Mesendoderm (in vitro differentiated cells): Measurements from ENCODE around the gene SLMAP.
"Not testable (repeated sequence)": the region's sequence is repeated elsewhere in the genome, so short reads cannot be mapped to it uniquely, and the experiment has no call there.

Experiments
- DNase-seq: peaks from one replicate; pipeline ENCODE4 v3.0.0; 2013
- H2AK5ac ChIP-seq: 2 replicates; pipeline ENCODE4 v1.6.1; 2013; ENCODE audit warnings: low read length, inconsistent platforms
- H2BK120ac ChIP-seq: 2 replicates; pipeline ENCODE4 v1.6.1; 2013; ENCODE audit warnings: low read depth, mild to moderate bottlenecking, low read length, moderate library complexity, mixed read lengths
- H2BK15ac ChIP-seq: replicated peaks from 2 replicates; pipeline ENCODE4 v1.6.1; 2013; ENCODE audit warnings: low read depth, mild to moderate bottlenecking, moderate library complexity
- H2BK5ac ChIP-seq: 2 replicates; pipeline ENCODE4 v1.6.1; 2013; ENCODE audit warnings: low read length, inconsistent platforms
- H3K18ac ChIP-seq: 2 replicates; pipeline ENCODE4 v1.6.1; 2013; ENCODE audit warnings: mild to moderate bottlenecking, low read length, mixed read lengths
- H3K23ac ChIP-seq: one replicate; pipeline ENCODE4 v1.6.1; 2013; ENCODE audit warnings: low read length
- H3K27ac ChIP-seq: 2 replicates; pipeline ENCODE4 v1.5.1; 2013; ENCODE audit warnings: low read depth, mild to moderate bottlenecking, inconsistent platforms, low read length, moderate library complexity
- H3K27me3 ChIP-seq: 2 replicates; pipeline ENCODE4 v1.6.1; 2013; ENCODE audit warnings: low read length, control low read depth, mild to moderate bottlenecking, inconsistent platforms; ENCODE audit not compliant: insufficient read depth, poor library complexity
- H3K36me3 ChIP-seq: 2 replicates; pipeline ENCODE4 v1.6.1; 2013; ENCODE audit warnings: low read length, inconsistent platforms; ENCODE audit not compliant: control insufficient read depth, insufficient read depth
- H3K4ac ChIP-seq: one replicate; pipeline ENCODE4 v1.6.1; 2013; ENCODE audit warnings: low read depth, mild to moderate bottlenecking, low read length, moderate library complexity
- H3K4me1 ChIP-seq: 2 replicates; pipeline ENCODE4 v1.6.1; 2013; ENCODE audit warnings: low read depth, low read length, inconsistent platforms; ENCODE audit not compliant: control insufficient read depth
- H3K4me2 ChIP-seq: 2 replicates; pipeline ENCODE4 v1.6.1; 2013; ENCODE audit warnings: low read length
- H3K4me3 ChIP-seq: 2 replicates; pipeline ENCODE4 v1.5.1; 2013; ENCODE audit warnings: mild to moderate bottlenecking, low read length
- H3K56ac ChIP-seq: one replicate; pipeline ENCODE4 v1.6.1; 2013; ENCODE audit warnings: low read length
- H3K79me1 ChIP-seq: 2 replicates; pipeline ENCODE4 v1.6.1; 2013; ENCODE audit warnings: low read length, inconsistent platforms
- H3K79me2 ChIP-seq: 2 replicates; pipeline ENCODE4 v1.6.1; 2013; ENCODE audit warnings: mild to moderate bottlenecking, low read length; ENCODE audit not compliant: control insufficient read depth, insufficient read depth
- H3K9ac ChIP-seq: 2 replicates; pipeline ENCODE4 v1.6.1; 2013; ENCODE audit warnings: low read length, inconsistent platforms
- H4K5ac ChIP-seq: one replicate; pipeline ENCODE4 v1.6.1; 2013; ENCODE audit warnings: low read length
- H4K8ac ChIP-seq: one replicate; pipeline ENCODE4 v1.6.1; 2013; ENCODE audit warnings: low read depth, mild to moderate bottlenecking, control low read depth, low read length, moderate library complexity
- WGBS: extraction: QIAGEN DNeasy Blood & Tissue Kit; methylation state at CpG from one replicate; pipeline ENCODE4 v1.1.7; 2013; ENCODE audit warnings: low lambda C conversion rate, missing lambda C conversion rate; ENCODE audit not compliant: insufficient coverage; ENCODE audit errors: extremely low coverage; 5-methylcytosine and 5-hydroxymethylcytosine counted together

The SLMAP gene

DNA sequence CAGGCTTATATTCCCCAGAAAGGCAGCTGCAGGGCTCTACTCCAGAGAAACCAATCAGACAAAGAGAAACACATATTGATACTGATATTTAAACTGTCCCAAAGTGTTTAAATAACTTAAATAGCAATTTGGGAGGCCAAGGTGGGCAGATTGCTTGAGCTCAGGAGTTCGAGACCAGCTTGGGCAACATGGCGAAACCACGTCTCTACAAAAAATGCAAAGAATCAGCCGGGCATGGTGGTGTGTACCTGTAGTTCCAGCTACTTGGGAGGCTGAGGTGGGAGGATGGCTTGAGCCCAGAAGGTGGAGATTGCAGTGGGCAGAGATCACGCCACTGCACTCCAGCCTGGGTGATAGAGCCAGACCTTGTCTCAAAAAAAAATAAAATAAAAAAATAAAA is 128.3 kb downstream of the SLMAP start:
- not testable (repeated sequence) for H3K79me2 ChIP-seq, H2BK120ac ChIP-seq, H2BK15ac ChIP-seq, H4K5ac ChIP-seq, H3K36me3 ChIP-seq, DNase-seq, H3K79me1 ChIP-seq, H3K23ac ChIP-seq, H3K4me3 ChIP-seq, H3K18ac ChIP-seq, H3K27ac ChIP-seq, H3K4me2 ChIP-seq, H4K8ac ChIP-seq, H2AK5ac ChIP-seq, H2BK5ac ChIP-seq, H3K56ac ChIP-seq, H3K4me1 ChIP-seq, H3K27me3 ChIP-seq, H3K4ac ChIP-seq, H3K9ac ChIP-seq
- WGBS = no CpG with 5 or more reads among the region's 5 CpGs

DNA sequence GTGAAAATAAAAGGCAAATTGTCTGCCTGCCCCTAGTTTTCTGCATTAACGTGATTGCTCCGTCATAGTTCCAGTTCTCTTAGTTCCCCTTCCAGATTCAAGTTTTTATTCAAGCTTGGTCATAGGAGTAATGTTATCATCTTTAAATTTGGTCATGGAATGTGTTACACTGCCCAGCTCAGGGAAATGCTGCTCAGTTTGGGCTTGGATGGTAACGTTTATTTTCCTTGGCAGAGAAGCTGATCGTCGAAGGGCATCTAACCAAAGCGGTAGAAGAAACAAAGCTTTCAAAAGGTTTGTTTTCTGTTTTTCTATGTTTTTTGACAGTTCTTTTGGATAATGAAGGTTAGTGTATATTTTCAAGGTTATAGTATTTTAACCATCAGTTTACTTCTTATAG is 133.7 kb downstream of the SLMAP start:
- no peaks in the 10 kb centered on the region for H3K36me3 ChIP-seq
- no peak overlapping the region for H4K8ac ChIP-seq
- H2BK15ac ChIP-seq = no peak overlapping the region
- H3K18ac ChIP-seq = no peak overlapping the region
- no peaks in the 10 kb centered on the region for H3K79me1 ChIP-seq
- no peaks in the 10 kb centered on the region for H3K4me1 ChIP-seq
- no peak overlapping the region for H3K4me2 ChIP-seq
- H3K79me2 ChIP-seq = no peaks in the 10 kb centered on the region
- no peak overlapping the region for H2BK120ac ChIP-seq
- WGBS = no CpG with 5 or more reads among the region's 6 CpGs
- H3K27ac ChIP-seq = no peak overlapping the region
- no peak overlapping the region for H3K23ac ChIP-seq
- H3K9ac ChIP-seq = no peak overlapping the region
- no peak overlapping the region for H2BK5ac ChIP-seq
- H3K27me3 ChIP-seq = no peaks in the 10 kb centered on the region
- no peak overlapping the region for H4K5ac ChIP-seq
- H3K4me3 ChIP-seq = no peak overlapping the region
- no peak overlapping the region for H3K56ac ChIP-seq
- H2AK5ac ChIP-seq = no peak overlapping the region
- no peak overlapping the region for H3K4ac ChIP-seq
- DNase-seq = no peak

DNA sequence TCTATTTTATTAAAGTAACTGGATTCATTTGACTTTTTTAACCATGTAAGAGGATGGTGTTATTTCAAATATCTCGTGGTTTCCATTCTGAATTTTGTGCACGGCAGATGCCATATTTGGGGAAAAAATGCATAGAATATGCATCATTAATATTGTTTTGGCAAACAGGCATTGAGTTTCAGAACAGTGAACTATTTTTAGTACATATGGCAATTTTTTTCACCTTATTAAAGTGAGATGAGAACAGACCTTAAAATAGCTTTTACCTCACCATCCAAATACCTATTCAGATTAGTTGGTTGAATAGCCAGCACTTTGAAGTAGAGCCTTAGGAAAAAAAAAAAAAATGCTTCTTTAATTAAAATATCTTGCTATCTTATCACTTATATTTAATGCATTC is 134.8 kb downstream of the SLMAP start:
- H2BK5ac ChIP-seq = no peak overlapping the region
- H3K4me1 ChIP-seq = no peaks in the 10 kb centered on the region
- no peak overlapping the region for H3K18ac ChIP-seq
- H2BK15ac ChIP-seq = no peak overlapping the region
- no peak overlapping the region for H4K5ac ChIP-seq
- no peak overlapping the region for H3K56ac ChIP-seq
- no peaks in the 10 kb centered on the region for H3K27me3 ChIP-seq
- H3K27ac ChIP-seq = no peak overlapping the region
- H3K4me3 ChIP-seq = no peak overlapping the region
- H3K79me2 ChIP-seq = no peaks in the 10 kb centered on the region
- no peak overlapping the region for H3K4me2 ChIP-seq
- no peak overlapping the region for H3K4ac ChIP-seq
- no CpG with 5 or more reads among the region's 2 CpGs for WGBS
- H3K9ac ChIP-seq = no peak overlapping the region
- H4K8ac ChIP-seq = no peak overlapping the region
- no peaks in the 10 kb centered on the region for H3K79me1 ChIP-seq
- no peaks in the 10 kb centered on the region for H3K36me3 ChIP-seq
- no peak for DNase-seq
- no peak overlapping the region for H3K23ac ChIP-seq
- H2AK5ac ChIP-seq = no peak overlapping the region
- no peak overlapping the region for H2BK120ac ChIP-seq

DNA sequence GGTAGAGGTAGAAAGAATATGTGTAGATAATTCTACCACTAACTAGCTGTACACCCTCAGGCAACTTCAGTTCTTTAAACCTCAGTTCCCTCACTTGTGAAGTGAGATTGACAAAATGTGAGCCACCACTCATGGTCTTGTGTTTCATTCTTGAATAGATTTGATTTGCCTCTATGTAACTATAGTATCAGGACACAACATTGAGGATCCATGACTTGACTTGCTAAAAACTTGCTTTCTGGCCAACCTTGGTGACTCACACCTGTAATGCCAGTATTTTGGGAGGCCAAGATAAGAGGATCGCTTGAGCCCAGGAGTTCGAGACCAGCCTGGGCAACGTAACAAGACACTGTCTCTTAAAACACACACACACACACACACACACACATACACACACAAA is 136.3 kb downstream of the SLMAP start:
- H3K4me3 ChIP-seq = no peak overlapping the region
- no peak overlapping the region for H3K4me2 ChIP-seq
- no peaks in the 10 kb centered on the region for H3K27me3 ChIP-seq
- no peaks in the 10 kb centered on the region for H3K4me1 ChIP-seq
- H3K18ac ChIP-seq = no peak overlapping the region
- H3K79me2 ChIP-seq = no peaks in the 10 kb centered on the region
- H2BK120ac ChIP-seq = no peak overlapping the region
- no CpG with 5 or more reads among the region's 3 CpGs for WGBS
- H2BK15ac ChIP-seq = no peak overlapping the region
- no peaks in the 10 kb centered on the region for H3K79me1 ChIP-seq
- no peak overlapping the region for H4K5ac ChIP-seq
- no peak overlapping the region for H4K8ac ChIP-seq
- H2AK5ac ChIP-seq = no peak overlapping the region
- H3K56ac ChIP-seq = no peak overlapping the region
- H3K4ac ChIP-seq = no peak overlapping the region
- H3K27ac ChIP-seq = no peak overlapping the region
- H3K9ac ChIP-seq = no peak overlapping the region
- no peak overlapping the region for H3K23ac ChIP-seq
- DNase-seq = no peak
- H3K36me3 ChIP-seq = no peaks in the 10 kb centered on the region
- H2BK5ac ChIP-seq = no peak overlapping the region

DNA sequence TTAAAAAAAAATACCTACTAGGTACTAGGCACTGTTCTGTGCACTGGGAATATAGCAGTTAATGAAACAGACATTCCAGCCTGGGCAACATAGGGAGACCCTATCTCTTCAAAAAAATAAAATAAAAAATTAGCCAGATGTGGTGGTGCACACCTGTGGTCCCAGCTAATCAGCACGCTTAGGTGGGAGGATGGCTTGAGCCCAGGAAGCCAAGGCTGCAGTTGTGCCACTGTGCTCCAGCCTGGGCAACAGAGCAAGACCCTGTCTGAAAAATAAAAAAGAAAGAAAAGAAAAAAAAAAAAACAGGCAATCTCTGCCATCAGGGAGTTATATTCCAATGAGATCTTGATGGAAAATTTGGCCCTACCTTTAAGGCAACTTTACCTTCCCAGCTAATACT is 137.0 kb downstream of the SLMAP start:
- no peak overlapping the region for H3K9ac ChIP-seq

DNA sequence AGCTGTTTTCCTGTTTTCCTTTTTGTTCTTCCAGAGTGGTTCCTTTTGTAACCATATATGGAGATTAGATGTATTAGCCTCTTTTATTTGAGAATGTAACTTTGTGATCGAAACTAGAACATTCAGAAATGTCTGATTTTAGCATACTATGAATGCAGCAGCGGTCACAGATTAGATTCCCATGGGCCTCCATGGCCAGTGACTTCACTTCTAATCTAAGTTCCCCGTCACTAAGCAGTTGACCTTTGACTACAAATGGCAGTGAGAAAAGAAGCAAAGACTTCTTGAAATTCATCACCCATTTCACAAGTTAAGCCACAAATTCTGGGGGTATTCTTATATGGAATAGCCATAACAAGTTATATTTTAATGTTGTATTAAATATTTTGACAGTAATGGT is 137.6 kb downstream of the SLMAP start:
- Histone ChIP-seq H2AK5ac (no peak overlapping the region), H3K79me2 (no peaks in the 10 kb centered on the region), H3K18ac (no peak overlapping the region), H3K4ac (no peak overlapping the region), H2BK120ac (no peak overlapping the region), H3K4me1 (no peaks in the 10 kb centered on the region), H3K56ac (no peak overlapping the region), H3K79me1 (no peaks in the 10 kb centered on the region), H3K36me3 (no peaks in the 10 kb centered on the region), H4K5ac (no peak overlapping the region), H2BK5ac (no peak overlapping the region), H2BK15ac (no peak overlapping the region), H3K9ac (no peak overlapping the region), H3K4me3 (no peak overlapping the region), H3K4me2 (no peak overlapping the region), H3K27ac (no peak overlapping the region), H3K23ac (no peak overlapping the region), H3K27me3 (no peaks in the 10 kb centered on the region), H4K8ac (no peak overlapping the region)
- WGBS = no CpG with 5 or more reads among the region's 3 CpGs
- no peak for DNase-seq

More for the DNA sequence above, 137.0 kb downstream of the SLMAP start:
- Histone ChIP-seq H2BK5ac (no peak overlapping the region), H3K56ac (no peak overlapping the region), H3K36me3 (no peaks in the 10 kb centered on the region), H3K27me3 (no peaks in the 10 kb centered on the region), H3K79me1 (no peaks in the 10 kb centered on the region), H3K27ac (no peak overlapping the region), H3K4me1 (no peaks in the 10 kb centered on the region), H2BK15ac (no peak overlapping the region), H2AK5ac (no peak overlapping the region), H3K4me2 (no peak overlapping the region), H3K4me3 (no peak overlapping the region), H3K18ac (no peak overlapping the region), H3K23ac (no peak overlapping the region), H3K4ac (no peak overlapping the region), H3K79me2 (no peaks in the 10 kb centered on the region), H2BK120ac (no peak overlapping the region), H4K8ac (no peak overlapping the region), H4K5ac (no peak overlapping the region)
- no peak for DNase-seq
- WGBS = no CpG with 5 or more reads among the region's 1 CpG
